GM12892 (cell line): ENCODE measurements around the gene ZNF655.
A peak's percentile ranks its signal among the peaks of the same experiment; 100 is the strongest.

Source experiments
- POLR2A ChIP-seq: IDR thresholded peaks from 2 replicates; pipeline ENCODE4 v1.6.1; 2011; ENCODE audit warnings: low read depth, low read length, control low read depth
- POLR2AphosphoS5 ChIP-seq: IDR thresholded peaks from 2 replicates; pipeline ENCODE4 v1.6.1; 2011; ENCODE audit warnings: low read depth, low read length, control low read depth
- TAF1 ChIP-seq: IDR thresholded peaks from 2 replicates; pipeline ENCODE4 v1.6.1; 2011; ENCODE audit warnings: low read depth, mild to moderate bottlenecking, control low read depth, low read length, borderline replicate concordance

DNA sequence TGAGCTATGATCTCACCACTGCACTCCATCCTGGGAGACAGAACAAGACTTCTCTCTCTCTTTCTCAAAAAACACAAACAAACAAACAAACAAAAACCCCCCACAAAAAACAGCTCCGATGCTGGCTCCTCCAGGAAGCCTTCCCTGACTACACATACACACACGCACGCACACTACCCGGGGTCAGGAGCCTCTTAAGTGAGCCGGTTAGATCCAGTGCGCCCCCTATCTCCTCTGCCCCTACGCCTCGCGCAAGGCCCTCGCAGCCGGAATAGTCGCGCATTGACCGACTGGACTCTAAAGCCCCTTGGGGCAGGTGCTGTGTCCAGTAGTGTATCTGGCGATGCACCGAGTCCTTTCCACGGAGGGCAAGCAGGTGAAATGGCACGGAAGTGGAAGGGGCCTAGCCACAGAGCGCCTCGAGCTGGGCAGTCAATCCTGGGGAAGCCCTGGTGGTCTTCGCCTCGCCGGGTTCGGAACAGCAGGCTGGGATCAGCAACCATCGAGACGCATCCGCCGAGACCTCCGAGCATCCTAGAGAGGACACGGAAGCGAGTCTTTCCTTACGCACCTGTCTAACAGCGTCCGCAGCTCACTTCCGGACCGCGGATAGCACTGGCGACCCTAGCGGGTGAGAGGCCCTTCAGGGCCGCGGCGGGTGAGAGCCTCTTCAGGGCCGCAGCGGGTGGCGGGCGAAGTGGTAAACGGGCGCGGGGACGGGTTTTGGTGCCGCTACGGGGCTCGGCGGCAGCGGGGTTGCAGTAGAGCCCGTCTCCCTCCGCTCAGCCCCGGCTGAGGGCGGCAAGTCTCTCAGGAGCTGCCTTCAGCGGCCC, 58.1 kb downstream of the ZNF655 start, which contains the start of gene ZSCAN25:
- peak; percentile 87; the same call in 1 of the 2 replicates for TF ChIP-seq POLR2A
- peak; percentile 87 for TF ChIP-seq TAF1
- peak; percentile 92 for TF ChIP-seq POLR2AphosphoS5
